ENCODE measurements around the gene SLMAP. TPM values are rescaled to one million over a fixed set of nuclear protein-coding genes. Genes with fewer than 3 reads are reported as not detected.

The SLMAP gene
- polyA plus RNA-seq, 1 of the 3 experiments (the other 2 are of a cell fraction), result 10.5 TPM

DNA sequence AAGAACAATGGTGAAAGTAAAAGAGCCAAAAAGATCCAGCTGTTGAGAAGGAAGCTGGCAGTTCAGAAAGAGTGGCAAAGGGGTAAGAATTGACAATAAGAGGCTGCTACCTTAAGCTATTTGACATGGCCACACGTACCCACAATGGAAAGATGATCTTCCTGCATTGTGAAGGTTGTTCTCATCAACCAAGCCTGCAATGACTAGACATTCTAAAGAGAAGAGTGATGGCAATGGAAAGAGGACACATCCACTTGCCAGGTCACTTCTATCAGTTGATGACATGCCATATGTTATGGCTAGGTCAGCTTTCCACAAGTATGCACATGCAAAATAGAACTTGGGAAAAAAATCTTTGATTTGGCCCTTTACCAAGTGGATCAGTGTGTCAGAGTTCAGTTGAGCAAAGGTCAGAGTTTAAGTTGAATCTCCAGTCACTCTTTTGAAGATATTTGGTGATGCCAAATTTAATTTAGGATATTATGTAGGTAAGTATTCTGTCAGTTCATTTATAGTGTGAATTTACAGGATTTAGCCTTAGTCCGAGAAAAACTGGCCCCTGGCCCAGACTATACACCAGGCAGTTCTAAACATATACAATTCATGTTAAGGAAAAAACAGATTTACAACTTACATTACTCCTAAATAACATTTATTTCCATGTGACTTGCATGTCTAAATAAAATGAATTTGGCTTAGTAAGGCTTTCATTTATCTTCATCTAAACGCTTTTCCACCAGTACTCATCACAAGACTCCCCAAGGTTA lies 147.2 kb downstream of the SLMAP start:
- DNase-seq, result no peak
- CTCF ChIA-PET, result interaction anchor here (0.6 kb wide), 1 partner anchor 8 kb away, joined by 3 read pairs; no protein-coding TSS in a partner anchor
- Histone ChIP-seq H2AFZ (ENCODE audit: low read depth) (no peak overlapping the region), H3K27me3 (ENCODE audit: insufficient read depth) (no peaks in the 10 kb centered on the region), H3K9me3 (no peaks in the 10 kb centered on the region), H3K36me3 (replicated peaks in 1 of 2; ENCODE audit: control insufficient read depth in 1 of 2, insufficient read depth in 2 of 2, low read length in 1 of 2) (peaks cover 9 to 15% of the 10 kb centered on the region in 2 experiments), H3K4me1 (ENCODE audit: control insufficient read depth in 1 of 2, insufficient read depth in 2 of 2, low read depth in 1 of 2, low read length in 1 of 2) (no peaks in the 10 kb centered on the region), H3K4me3 (ENCODE audit: low read depth in 2 of 2, low read length in 1 of 2) (no peak overlapping the region), H3K9ac (no peak overlapping the region), H3K79me2 (ENCODE audit: insufficient read depth) (no peaks in the 10 kb centered on the region; the same call in 1 of the 2 replicates), H3F3A (replicated peaks; ENCODE audit: insufficient read depth) (peaks cover 4% of the 10 kb centered on the region), H3K4me2 (no peak overlapping the region), H3K27ac (ENCODE audit: low read depth in 2 of 2, low read length in 1 of 2) (no peak overlapping the region), H3K9me2 (no peaks in the 10 kb centered on the region), H4K20me1 (ENCODE audit: insufficient read depth) (no peaks in the 10 kb centered on the region)
- TF ChIP-seq, protein P1, sequence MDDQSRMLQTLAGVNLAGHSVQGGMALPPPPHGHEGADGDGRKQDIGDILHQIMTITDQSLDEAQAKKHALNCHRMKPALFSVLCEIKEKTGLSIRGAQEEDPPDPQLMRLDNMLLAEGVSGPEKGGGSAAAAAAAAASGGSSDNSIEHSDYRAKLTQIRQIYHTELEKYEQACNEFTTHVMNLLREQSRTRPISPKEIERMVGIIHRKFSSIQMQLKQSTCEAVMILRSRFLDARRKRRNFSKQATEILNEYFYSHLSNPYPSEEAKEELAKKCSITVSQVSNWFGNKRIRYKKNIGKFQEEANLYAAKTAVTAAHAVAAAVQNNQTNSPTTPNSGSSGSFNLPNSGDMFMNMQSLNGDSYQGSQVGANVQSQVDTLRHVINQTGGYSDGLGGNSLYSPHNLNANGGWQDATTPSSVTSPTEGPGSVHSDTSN (IDR thresholded peaks at IDR 0.05), result no peak
- TF ChIP-seq, protein P2, sequence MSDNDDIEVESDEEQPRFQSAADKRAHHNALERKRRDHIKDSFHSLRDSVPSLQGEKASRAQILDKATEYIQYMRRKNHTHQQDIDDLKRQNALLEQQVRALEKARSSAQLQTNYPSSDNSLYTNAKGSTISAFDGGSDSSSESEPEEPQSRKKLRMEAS (IDR thresholded peaks at IDR 0.05; ENCODE audit: low read depth), result no peak
- WGBS (ENCODE audit: low lambda C conversion rate), result over 99% methylated on average over 3 of the region's 3 CpGs
- POLR2A ChIA-PET, result no interaction called here

DNA sequence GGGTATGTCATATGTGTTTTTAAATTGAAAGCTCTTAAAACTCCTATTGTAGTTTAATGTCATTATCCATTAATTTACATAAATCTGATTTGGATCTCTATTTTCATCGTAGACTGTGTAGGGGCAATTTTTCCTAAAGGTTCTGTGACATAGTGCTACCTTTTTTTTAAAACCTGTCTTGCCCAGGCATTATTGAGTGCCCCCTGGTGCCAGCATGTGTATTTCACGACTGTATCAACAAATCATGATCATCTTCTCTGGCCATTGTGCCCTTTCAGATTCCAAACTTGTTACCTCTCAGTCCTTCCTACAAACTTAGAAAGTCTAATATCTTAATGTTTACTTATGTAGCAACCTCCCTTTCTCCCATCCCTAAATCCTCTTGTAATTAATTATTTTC lies 154.9 kb downstream of the SLMAP start:
- no peak overlapping the region for H2AFZ ChIP-seq (ENCODE audit: low read depth)
- H3F3A ChIP-seq (replicated peaks; ENCODE audit: insufficient read depth), result peaks cover 5% of the 10 kb centered on the region
- no peaks in the 10 kb centered on the region; a peak in 2 of 4 replicates for H3K4me1 ChIP-seq (ENCODE audit: control insufficient read depth in 1 of 2, insufficient read depth in 2 of 2, low read depth in 1 of 2, low read length in 1 of 2)
- H3K4me3 ChIP-seq (ENCODE audit: low read depth in 2 of 2, low read length in 1 of 2), result no peak overlapping the region
- ChIA-PET CTCF (interaction anchor here (0.6 to 1.4 kb wide), 4 partner anchors 9 to 85 kb away, joined by 3 to 5 read pairs (median 3); no protein-coding TSS in a partner anchor), POLR2A (no interaction called here)
- no peaks in the 10 kb centered on the region for H3K9me3 ChIP-seq
- H4K20me1 ChIP-seq (ENCODE audit: insufficient read depth), result no peaks in the 10 kb centered on the region
- 81% methylated on average over 2 of the region's 2 CpGs for WGBS (ENCODE audit: low lambda C conversion rate)
- DNase-seq, result peak; percentile 22
- H3K27me3 ChIP-seq (ENCODE audit: insufficient read depth), result no peaks in the 10 kb centered on the region
- no peak overlapping the region for H3K4me2 ChIP-seq
- H3K9me2 ChIP-seq, result no peaks in the 10 kb centered on the region
- peaks cover 13 to 40% of the 10 kb centered on the region in 2 experiments for H3K36me3 ChIP-seq (replicated peaks in 1 of 2; ENCODE audit: control insufficient read depth in 1 of 2, insufficient read depth in 2 of 2, low read length in 1 of 2)
- no peak overlapping the region for H3K27ac ChIP-seq (ENCODE audit: low read depth in 2 of 2, low read length in 1 of 2)
- H3K79me2 ChIP-seq (ENCODE audit: insufficient read depth), result no peaks in the 10 kb centered on the region; the same call in 1 of the 2 replicates
- H3K9ac ChIP-seq, result no peak overlapping the region
- TF ChIP-seq RAD21 (IDR thresholded peaks at IDR 0.05; ENCODE audit: low read length), result peak; percentile 57
- TF ChIP-seq FOSL2 (IDR thresholded peaks at IDR 0.05; ENCODE audit: borderline replicate concordance, low read depth), result no peak
- TF ChIP-seq EP300 (IDR thresholded peaks at IDR 0.05; ENCODE audit: borderline replicate concordance in 1 of 2, low read depth in 1 of 2, low read length in 1 of 2), result no peak
- TF ChIP-seq, protein P1 (IDR thresholded peaks at IDR 0.05), result no peak
- no peak for TF ChIP-seq RFX5 (IDR thresholded peaks at IDR 0.05; ENCODE audit: low read length)
- TF ChIP-seq, protein P3, sequence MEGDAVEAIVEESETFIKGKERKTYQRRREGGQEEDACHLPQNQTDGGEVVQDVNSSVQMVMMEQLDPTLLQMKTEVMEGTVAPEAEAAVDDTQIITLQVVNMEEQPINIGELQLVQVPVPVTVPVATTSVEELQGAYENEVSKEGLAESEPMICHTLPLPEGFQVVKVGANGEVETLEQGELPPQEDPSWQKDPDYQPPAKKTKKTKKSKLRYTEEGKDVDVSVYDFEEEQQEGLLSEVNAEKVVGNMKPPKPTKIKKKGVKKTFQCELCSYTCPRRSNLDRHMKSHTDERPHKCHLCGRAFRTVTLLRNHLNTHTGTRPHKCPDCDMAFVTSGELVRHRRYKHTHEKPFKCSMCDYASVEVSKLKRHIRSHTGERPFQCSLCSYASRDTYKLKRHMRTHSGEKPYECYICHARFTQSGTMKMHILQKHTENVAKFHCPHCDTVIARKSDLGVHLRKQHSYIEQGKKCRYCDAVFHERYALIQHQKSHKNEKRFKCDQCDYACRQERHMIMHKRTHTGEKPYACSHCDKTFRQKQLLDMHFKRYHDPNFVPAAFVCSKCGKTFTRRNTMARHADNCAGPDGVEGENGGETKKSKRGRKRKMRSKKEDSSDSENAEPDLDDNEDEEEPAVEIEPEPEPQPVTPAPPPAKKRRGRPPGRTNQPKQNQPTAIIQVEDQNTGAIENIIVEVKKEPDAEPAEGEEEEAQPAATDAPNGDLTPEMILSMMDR (IDR thresholded peaks at IDR 0.05), result peak; percentile 58
- TF ChIP-seq NFIC (IDR thresholded peaks at IDR 0.05; ENCODE audit: borderline replicate concordance), result no peak
- TF ChIP-seq SMC3 (IDR thresholded peaks at IDR 0.05; ENCODE audit: low read depth, low read length), result peak; percentile 25; the same call in 1 of the 2 replicates
- TF ChIP-seq RXRA (IDR thresholded peaks at IDR 0.05; ENCODE audit: borderline replicate concordance, low read depth), result no peak
- no peak for TF ChIP-seq GABPA (IDR thresholded peaks at IDR 0.05; ENCODE audit: low read depth)
- no peak for TF ChIP-seq TCF12 (IDR thresholded peaks at IDR 0.05)

Data from SK-N-SH (cell line).